HEK293 (cell line): ENCODE results near the gene CABLES2.

ENCODE experiments used
- CTCF ChIA-PET: fragments of 350-600 bp; formaldehyde crosslinking; extraction: SDS; loops from one replicate; lab custom pipeline; 2021; ENCODE audit warnings: antibody characterized with exemption; lab: Yijun Ruan, JAX
- POLR2A ChIA-PET: fragments of 300-600 bp; formaldehyde crosslinking; extraction: SDS; loops from one replicate; lab custom pipeline; 2020; ENCODE audit warnings: antibody characterized with exemption, inconsistent platforms; lab: Yijun Ruan, JAX
- H3K27ac ChIP-seq: fragments of 200-500 bp; sonication (Bioruptor generic); 2 replicates; pipeline ENCODE4 v1.5.1; 2014; ENCODE audit warnings: low read depth, low read length, control low read depth, inconsistent platforms; ENCODE audit errors: extremely low read depth
- H3K36me3 ChIP-seq, 2 experiments: fragments of 200-500 bp in 1 of 2; sonication (Bioruptor generic) in 1 of 2; 1 replicate in 1 of 2; 2 replicates in 1 of 2; pipeline ENCODE4 v1.5.1; 2014 to 2017; ENCODE audit warnings: inconsistent platforms in 2 of 2, low read length in 2 of 2; ENCODE audit not compliant: control insufficient read depth in 2 of 2, insufficient read depth in 1 of 2
- H3K4me1 ChIP-seq: fragments of 200-500 bp; sonication (Bioruptor generic); 2 replicates; pipeline ENCODE4 v1.5.1; 2014; ENCODE audit warnings: mild to moderate bottlenecking, low read length, inconsistent platforms; ENCODE audit not compliant: control insufficient read depth, insufficient read depth
- H3K4me3 ChIP-seq: 2 replicates; pipeline ENCODE4 v1.5.1; 2011; ENCODE audit warnings: low read depth, mild to moderate bottlenecking, control low read depth, low read length, moderate library complexity
- H3K9me3 ChIP-seq: fragments of 200-500 bp; sonication (Bioruptor generic); 2 replicates; pipeline ENCODE4 v1.5.1; 2014; ENCODE audit warnings: low read depth, low read length, inconsistent platforms; ENCODE audit not compliant: control insufficient read depth, insufficient read depth
- HIC1 ChIP-seq: fragments of 450-650 bp; formaldehyde crosslinking; IDR thresholded peaks from 2 replicates; pipeline ENCODE4 v1.5.1; 2016; ENCODE audit warnings: missing biosample characterization, missing genetic modification characterization
- MEIS1 ChIP-seq: sonication (generic); formaldehyde crosslinking; IDR thresholded peaks from 2 replicates; pipeline ENCODE4 v1.8.1; 2022; ENCODE audit warnings: missing genetic modification reagents, mild to moderate bottlenecking, borderline replicate concordance
- MZF1 ChIP-seq: fragments of 450-650 bp; formaldehyde crosslinking; IDR thresholded peaks from 2 replicates; pipeline ENCODE4 v1.5.1; 2017; ENCODE audit warnings: missing biosample characterization, missing genetic modification characterization, borderline replicate concordance
- ZBTB10 ChIP-seq: fragments of 450-650 bp; formaldehyde crosslinking; IDR thresholded peaks from 2 replicates; pipeline ENCODE4 v1.5.1; 2016; ENCODE audit warnings: missing biosample characterization, missing genetic modification characterization
- ZBTB20 ChIP-seq: fragments of 450-650 bp; formaldehyde crosslinking; IDR thresholded peaks from 2 replicates; pipeline ENCODE4 v1.5.1; 2016; ENCODE audit warnings: missing biosample characterization, missing genetic modification characterization
- ZBTB26 ChIP-seq: fragments of 450-650 bp; formaldehyde crosslinking; optimal IDR thresholded peaks from 2 replicates; pipeline ENCODE3; 2016; ENCODE audit warnings: missing biosample characterization, mild to moderate bottlenecking, missing genetic modification characterization
- ZBTB8A ChIP-seq: fragments of 450-650 bp; formaldehyde crosslinking; IDR thresholded peaks from 2 replicates; pipeline ENCODE4 v1.5.1; 2016; ENCODE audit warnings: missing biosample characterization, missing genetic modification characterization
- ZNF175 ChIP-seq: fragments of 450-650 bp; formaldehyde crosslinking; IDR thresholded peaks from 2 replicates; pipeline ENCODE4 v1.5.1; 2016; ENCODE audit warnings: missing biosample characterization, missing genetic modification characterization
- ZNF248 ChIP-seq: fragments of 450-650 bp; formaldehyde crosslinking; IDR thresholded peaks from 2 replicates; pipeline ENCODE4 v1.5.1; 2017; ENCODE audit warnings: missing biosample characterization, missing genetic modification characterization
- ZNF341 ChIP-seq: fragments of 450-650 bp; formaldehyde crosslinking; IDR thresholded peaks from 2 replicates; pipeline ENCODE4; 2016; ENCODE audit warnings: low read depth, missing biosample characterization, missing genetic modification characterization
- ZNF394 ChIP-seq: fragments of 450-650 bp; formaldehyde crosslinking; IDR thresholded peaks from 2 replicates; pipeline ENCODE4 v1.5.1; 2016; ENCODE audit warnings: missing biosample characterization, missing genetic modification characterization, mild to moderate bottlenecking, moderate library complexity, borderline replicate concordance
- ZNF398 ChIP-seq: fragments of 450-650 bp; formaldehyde crosslinking; IDR thresholded peaks from 2 replicates; pipeline ENCODE4 v1.5.1; 2017; ENCODE audit warnings: missing biosample characterization, missing genetic modification characterization
- ZNF423 ChIP-seq: fragments of 450-650 bp; formaldehyde crosslinking; IDR thresholded peaks from 2 replicates; pipeline ENCODE4 v1.5.1; 2016; ENCODE audit warnings: missing biosample characterization, missing genetic modification characterization
- ZNF518A ChIP-seq: fragments of 450-650 bp; formaldehyde crosslinking; conservative IDR thresholded peaks from 2 replicates; pipeline ENCODE4 v1.5.1; 2016; ENCODE audit warnings: low read depth, missing biosample characterization, missing genetic modification characterization
- ZNF670 ChIP-seq: fragments of 450-650 bp; formaldehyde crosslinking; IDR thresholded peaks from 2 replicates; pipeline ENCODE4 v1.5.1; 2016; ENCODE audit warnings: missing biosample characterization, missing genetic modification characterization, low read depth

Gene CABLES2

GRCh38 chr20:62351469-62352401 is 55.4 kb downstream of the CABLES2 start:
- H3K4me1 ChIP-seq, result peaks cover 8% of the 10 kb centered on the region
- no peak for TF ChIP-seq MEIS1 (CRISPR knock-in tag)
- no peak for TF ChIP-seq ZNF398
- peak; percentile 62; the same call in 1 of the 2 replicates for TF ChIP-seq HIC1
- TF ChIP-seq ZNF341 (tag by site-specific recombination), result peak; percentile 47
- no peak for TF ChIP-seq MZF1
- CTCF ChIA-PET, result no interaction called here
- no peak overlapping the region for H3K4me3 ChIP-seq
- no peak overlapping the region for H3K27ac ChIP-seq
- POLR2A ChIA-PET, result no interaction called here
- no peaks in the 10 kb centered on the region for H3K9me3 ChIP-seq
- H3K36me3 ChIP-seq, result peaks cover 0 to 57% of the 10 kb centered on the region in 2 experiments; a peak in 1 of 3 replicates

GRCh38 chr20:62350629-62351422 is 56.3 kb downstream of the CABLES2 start:
- no peak overlapping the region for H3K4me3 ChIP-seq

More at GRCh38 chr20:62350629-62351422, 56.3 kb downstream of the CABLES2 start:
- Histone ChIP-seq H3K27ac (no peak overlapping the region), H3K9me3 (no peaks in the 10 kb centered on the region), H3K4me1 (peaks cover 6% of the 10 kb centered on the region), H3K36me3 (peaks cover 0 to 63% of the 10 kb centered on the region in 2 experiments; a peak in 1 of 3 replicates)
- POLR2A ChIA-PET, result interaction anchor here (0.7 to 2.2 kb wide), 8 partner anchors 10 to 49 kb away, joined by 3 to 17 read pairs (median 6); partner anchors contain the start of genes LAMA5 and RPS21
- TF ChIP-seq ZNF248 (tag by site-specific recombination) (no peak), ZNF670 (tag by site-specific recombination) (no peak), ZNF518A (tag by site-specific recombination) (no peak), ZBTB10 (tag by site-specific recombination) (0 out of 2 replicates have a peak, but pooled peaks have one; percentile 0), ZNF175 (tag by site-specific recombination) (no peak), ZBTB20 (0 out of 2 replicates have a peak, but pooled peaks have one; percentile 22), ZNF423 (tag by site-specific recombination) (peak; percentile 66; the same call in 1 of the 2 replicates), ZBTB26 (tag by site-specific recombination) (peak; percentile 1), ZBTB8A (tag by site-specific recombination) (0 out of 2 replicates have a peak, but pooled peaks have one; percentile 34), ZNF394 (tag by site-specific recombination) (no peak)
- TF ChIP-seq, all 188 proteins: peak for 5
- CTCF ChIA-PET, result interaction anchor here (0.9 to 1.4 kb wide), 3 partner anchors 12 to 32 kb away, joined by 4 to 7 read pairs (median 7); no protein-coding TSS in a partner anchor
